ENCODE results near the gene RNF113A. TPM values are rescaled to one million over a fixed set of nuclear protein-coding genes. Genes with fewer than 3 reads are reported as not detected.
"Not testable (repeated sequence)": the region's sequence is repeated elsewhere in the genome, so short reads cannot be mapped to it uniquely, and the experiment has no call there.

RNF113A gene
- polyA plus RNA-seq, 1 donor, result 17.0 TPM

DNA sequence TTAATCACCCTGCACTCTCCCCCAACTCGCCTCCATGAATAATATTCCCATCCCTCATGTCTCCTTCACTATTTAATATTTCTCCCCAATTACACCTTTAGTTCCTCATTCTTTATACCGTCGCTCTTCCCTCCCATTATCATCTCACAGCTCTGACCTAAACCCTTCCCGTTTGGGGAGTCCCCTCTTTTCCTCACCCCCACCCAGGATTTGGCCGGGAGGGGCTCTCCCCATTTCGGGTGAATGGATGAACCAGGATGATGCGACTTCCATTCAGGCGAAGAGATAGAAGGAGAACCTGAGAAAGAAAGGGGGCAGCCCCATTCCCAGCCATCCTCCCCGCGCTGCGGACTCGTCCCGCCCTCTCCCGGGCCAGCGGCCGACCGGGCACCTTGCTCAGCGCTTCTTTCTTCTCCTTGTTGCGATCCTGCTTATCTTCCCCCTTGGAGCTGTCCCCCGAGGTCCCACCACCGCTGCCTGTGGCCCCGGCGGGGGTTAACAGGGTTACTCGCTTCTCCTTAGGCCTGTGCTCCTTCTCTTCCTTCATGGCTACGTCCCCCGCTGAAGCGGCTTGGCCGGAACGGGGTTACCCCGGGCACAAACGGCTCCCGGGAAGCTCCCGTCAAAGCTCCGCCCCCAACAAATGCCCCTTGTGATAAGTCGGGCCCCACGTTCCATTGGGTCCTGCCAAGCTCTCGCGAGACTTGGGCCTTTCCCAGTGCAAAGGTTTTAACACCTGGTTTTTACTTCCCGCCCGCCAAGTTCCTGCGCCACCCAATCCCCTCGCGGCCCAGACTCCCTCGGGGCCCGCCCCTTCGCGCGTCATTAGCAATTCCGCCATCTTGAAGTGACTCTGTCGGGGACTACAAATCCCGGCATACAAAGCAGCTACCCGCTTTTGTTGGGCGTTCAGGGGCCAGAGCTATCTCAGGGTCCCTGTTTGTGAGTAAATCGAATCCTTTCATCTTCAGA lies 18.9 kb downstream of the RNF113A start, which contains the start of gene UPF3B:
Gene UPF3B, minus strand, starts transcription at position 582 of the 972 bp plus-strand sequence. Its CDS starts 35 bp downstream, at position 547.
- no peaks in the 10 kb centered on the region for H3K27me3 ChIP-seq (ENCODE audit: control insufficient read depth, insufficient read depth, low read length)
- WGBS (ENCODE audit: insufficient coverage, low lambda C conversion rate), result no CpG with 5 or more reads among the region's 54 CpGs

DNA sequence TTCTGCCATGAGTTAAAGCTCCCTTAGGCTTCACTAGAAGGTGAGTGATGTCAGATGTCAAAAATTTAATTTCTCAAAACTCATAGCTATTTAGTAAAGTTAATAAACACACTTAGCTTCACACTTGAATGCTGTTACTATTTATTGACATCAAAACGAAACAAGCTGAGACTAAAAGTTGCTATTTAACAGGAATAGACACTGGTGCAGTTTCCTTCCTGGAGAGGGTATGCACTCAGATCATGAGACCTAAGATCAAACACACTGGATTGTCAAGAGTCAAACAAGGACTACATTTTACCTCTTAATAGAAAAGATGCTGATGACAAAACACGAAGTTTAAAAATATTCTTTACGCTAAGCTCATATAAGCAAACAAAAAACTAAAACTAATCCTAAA lies 37.6 kb downstream of the RNF113A start:
- no CpG with 5 or more reads among the region's 3 CpGs for WGBS (ENCODE audit: insufficient coverage, low lambda C conversion rate)
- H3K27ac ChIP-seq (ENCODE audit: low read length), result no peak overlapping the region
- no peaks in the 10 kb centered on the region for H3K27me3 ChIP-seq (ENCODE audit: control insufficient read depth, insufficient read depth, low read length)
- no peak overlapping the region for H3K4me3 ChIP-seq (ENCODE audit: low read length)
- DNase-seq, result no peak
- no peaks in the 10 kb centered on the region for H3K9me3 ChIP-seq (ENCODE audit: control insufficient read depth, low read depth, low read length)
- peaks cover 21% of the 10 kb centered on the region for H3K36me3 ChIP-seq (ENCODE audit: control insufficient read depth, insufficient read depth, low read length)
- H3K4me1 ChIP-seq (ENCODE audit: control insufficient read depth, insufficient read depth, low read length), result no peaks in the 10 kb centered on the region

More for the DNA sequence above, 18.9 kb downstream of the RNF113A start, which contains the start of gene UPF3B:
- Histone ChIP-seq H3K4me1 (ENCODE audit: control insufficient read depth, insufficient read depth, low read length) (no peaks in the 10 kb centered on the region), H3K4me3 (ENCODE audit: low read length) (peak within 1 kb of the TSS; percentile 90), H3K36me3 (ENCODE audit: control insufficient read depth, insufficient read depth, low read length) (peaks cover 4% of the 10 kb centered on the region), H3K9me3 (ENCODE audit: control insufficient read depth, low read depth, low read length) (no peaks in the 10 kb centered on the region), H3K27ac (ENCODE audit: low read length) (peak within 1 kb of the TSS; percentile 94)
- DNase-seq, result peak; percentile 96 to 97

DNA sequence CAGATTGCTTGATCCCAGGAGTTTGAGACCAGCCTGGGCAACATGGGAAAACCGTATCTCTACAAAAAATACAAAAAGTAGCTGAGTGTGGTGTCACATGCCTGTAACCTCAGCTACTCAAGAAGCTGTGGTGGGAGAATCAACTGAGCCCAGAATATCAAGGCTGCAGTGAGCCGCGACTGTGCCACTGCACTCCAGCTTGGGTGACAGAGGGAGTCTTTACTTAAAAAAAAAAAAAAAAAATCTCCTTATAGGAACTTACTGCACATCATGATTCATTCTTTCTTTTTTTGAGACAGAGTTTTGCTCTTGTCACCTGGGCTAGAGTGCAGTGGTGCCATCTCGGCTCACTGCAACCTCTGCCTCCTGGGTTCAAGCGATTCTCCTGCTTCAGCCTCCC lies 43.1 kb downstream of the RNF113A start:
- no CpG with 5 or more reads among the region's 5 CpGs for WGBS (ENCODE audit: insufficient coverage, low lambda C conversion rate)

DNA sequence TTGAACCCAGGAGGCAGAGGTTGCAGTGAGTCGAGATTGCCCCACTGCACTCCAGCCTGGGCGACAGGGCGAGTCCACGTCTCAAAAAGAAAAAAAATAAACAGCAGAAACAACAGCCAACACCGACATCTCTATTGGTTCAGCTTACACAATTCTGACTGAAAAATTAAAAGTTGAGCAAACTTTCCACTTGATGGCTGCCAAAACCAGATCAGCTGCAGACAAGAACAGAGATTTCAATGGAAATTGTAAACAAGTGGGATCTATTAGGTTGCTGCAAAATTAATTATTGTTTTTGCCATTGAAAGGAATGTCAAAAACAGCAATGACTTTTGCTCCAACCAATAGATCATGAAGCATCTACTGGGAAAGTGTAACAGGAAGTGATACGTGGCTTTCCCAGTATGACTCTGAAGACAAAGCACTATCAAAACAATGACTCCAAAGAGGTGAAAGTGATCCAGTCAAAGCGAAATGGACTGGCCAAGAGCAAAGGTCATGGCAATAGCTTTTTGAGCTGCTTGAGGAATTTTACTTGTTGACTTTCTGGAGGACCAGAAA lies 45.1 kb downstream of the RNF113A start:
- peak in 1 of 2 donors; percentile 13 for DNase-seq
- no CpG with 5 or more reads among the region's 7 CpGs for WGBS (ENCODE audit: insufficient coverage, low lambda C conversion rate)
- H3K4me1 ChIP-seq (ENCODE audit: control insufficient read depth, insufficient read depth, low read length), result no peaks in the 10 kb centered on the region
- no peaks in the 10 kb centered on the region for H3K27me3 ChIP-seq (ENCODE audit: control insufficient read depth, insufficient read depth, low read length)
- H3K36me3 ChIP-seq (ENCODE audit: control insufficient read depth, insufficient read depth, low read length), result peaks cover 2% of the 10 kb centered on the region
- H3K4me3 ChIP-seq (ENCODE audit: low read length), result no peak overlapping the region
- H3K9me3 ChIP-seq (ENCODE audit: control insufficient read depth, low read depth, low read length), result no peaks in the 10 kb centered on the region
- H3K27ac ChIP-seq (ENCODE audit: low read length), result no peak overlapping the region

More for the DNA sequence above, 43.1 kb downstream of the RNF113A start:
- Histone ChIP-seq H3K4me1 (ENCODE audit: control insufficient read depth, insufficient read depth, low read length) (no peaks in the 10 kb centered on the region), H3K9me3 (ENCODE audit: control insufficient read depth, low read depth, low read length) (no peaks in the 10 kb centered on the region), H3K36me3 (ENCODE audit: control insufficient read depth, insufficient read depth, low read length) (peaks cover 7% of the 10 kb centered on the region), H3K27ac (ENCODE audit: low read length) (no peak overlapping the region), H3K4me3 (ENCODE audit: low read length) (no peak overlapping the region), H3K27me3 (ENCODE audit: control insufficient read depth, insufficient read depth, low read length) (no peaks in the 10 kb centered on the region)
- no peak for DNase-seq

DNA sequence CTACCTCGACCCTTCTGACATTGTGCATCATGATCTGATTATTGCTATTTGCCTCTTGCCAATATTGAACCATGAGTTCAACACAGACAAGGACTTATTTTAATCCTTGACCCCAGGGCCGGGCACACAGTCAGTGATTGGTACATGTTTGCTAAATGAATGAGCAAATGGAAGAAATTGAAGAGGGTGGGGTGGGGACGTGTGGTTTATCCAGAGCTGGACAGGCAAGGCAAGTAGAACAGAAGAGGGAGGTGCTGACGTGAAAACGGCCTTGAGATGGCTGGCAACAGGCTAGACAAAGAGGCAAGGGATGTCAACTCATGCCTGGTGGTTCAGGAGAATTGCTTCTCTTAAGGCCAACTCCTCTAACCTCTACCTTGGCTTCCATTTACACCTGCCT lies 47.3 kb downstream of the RNF113A start:
- DNase-seq; H3K27ac ChIP-seq (ENCODE audit: low read length); H3K4me3 ChIP-seq (ENCODE audit: low read length); H3K9me3 ChIP-seq (ENCODE audit: control insufficient read depth, low read depth, low read length); H3K27me3 ChIP-seq (ENCODE audit: control insufficient read depth, insufficient read depth, low read length); H3K4me1 ChIP-seq (ENCODE audit: control insufficient read depth, insufficient read depth, low read length); H3K36me3 ChIP-seq (ENCODE audit: control insufficient read depth, insufficient read depth, low read length): not testable (repeated sequence)
- no CpG with 5 or more reads among the region's 5 CpGs for WGBS (ENCODE audit: insufficient coverage, low lambda C conversion rate)

DNA sequence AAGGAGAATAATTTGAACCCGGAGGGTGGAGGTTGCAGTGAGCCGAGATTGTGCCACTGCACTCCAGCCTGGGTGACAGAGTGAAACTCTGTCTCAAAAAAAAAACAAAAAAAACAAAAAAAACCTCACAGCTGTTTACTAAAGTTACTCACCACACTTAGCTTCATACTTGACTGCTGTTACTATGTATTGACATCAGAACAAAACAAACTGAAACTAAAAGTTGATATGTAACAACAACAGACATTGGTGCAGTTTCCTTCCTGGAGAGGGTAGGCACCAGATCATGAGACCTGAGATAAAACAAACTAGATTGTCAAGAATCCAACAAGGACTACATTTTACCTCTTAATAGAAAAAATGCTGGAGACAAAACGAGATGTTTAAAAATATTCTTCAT lies 49.8 kb downstream of the RNF113A start:
- H3K4me1 ChIP-seq (ENCODE audit: control insufficient read depth, insufficient read depth, low read length); H3K9me3 ChIP-seq (ENCODE audit: control insufficient read depth, low read depth, low read length); H3K4me3 ChIP-seq (ENCODE audit: low read length); H3K36me3 ChIP-seq (ENCODE audit: control insufficient read depth, insufficient read depth, low read length); H3K27me3 ChIP-seq (ENCODE audit: control insufficient read depth, insufficient read depth, low read length); H3K27ac ChIP-seq (ENCODE audit: low read length): not testable (repeated sequence)
- peak; percentile 5 to 52 for DNase-seq
- WGBS (ENCODE audit: insufficient coverage, low lambda C conversion rate), result no CpG with 5 or more reads among the region's 3 CpGs

Other genes with a start within 250 kb of the RNF113A start
- 29.2 TPM for gene SEPTIN6, start 178.6 kb downstream of the RNF113A start, polyA plus RNA-seq
- gene SOWAHD, start 113.1 kb downstream of the RNF113A start, polyA plus RNA-seq, result 4.4 TPM
- 4,156 TPM for gene RPL39, start 80.1 kb downstream of the RNF113A start, polyA plus RNA-seq
- gene UPF3B, start 18.8 kb downstream of the RNF113A start, polyA plus RNA-seq, result 17.0 TPM
- gene NDUFA1, start 99 bp upstream of the RNF113A start, polyA plus RNA-seq, result 109 TPM
- 0.40 TPM for gene AKAP14, start 24.2 kb upstream of the RNF113A start, polyA plus RNA-seq
- 10.2 TPM for gene NKAP, start 72.0 kb upstream of the RNF113A start, polyA plus RNA-seq
- gene RHOXF2B, start 206.0 kb upstream of the RNF113A start, polyA plus RNA-seq, result 0.07 TPM
- 1.2 TPM for gene RHOXF1, start 244.2 kb upstream of the RNF113A start, polyA plus RNA-seq

All from large intestine (tissue), 3 donors.